NCI-H2227 treated with DMSO at 0.1 percent for 48 hours (cell line): ENCODE data around the gene SLC2A8.

Experiments
- DNase-seq: peaks from one replicate; lab custom pipeline; 2025; lab: John Stamatoyannopoulos, UW

The SLC2A8 gene, protein sequence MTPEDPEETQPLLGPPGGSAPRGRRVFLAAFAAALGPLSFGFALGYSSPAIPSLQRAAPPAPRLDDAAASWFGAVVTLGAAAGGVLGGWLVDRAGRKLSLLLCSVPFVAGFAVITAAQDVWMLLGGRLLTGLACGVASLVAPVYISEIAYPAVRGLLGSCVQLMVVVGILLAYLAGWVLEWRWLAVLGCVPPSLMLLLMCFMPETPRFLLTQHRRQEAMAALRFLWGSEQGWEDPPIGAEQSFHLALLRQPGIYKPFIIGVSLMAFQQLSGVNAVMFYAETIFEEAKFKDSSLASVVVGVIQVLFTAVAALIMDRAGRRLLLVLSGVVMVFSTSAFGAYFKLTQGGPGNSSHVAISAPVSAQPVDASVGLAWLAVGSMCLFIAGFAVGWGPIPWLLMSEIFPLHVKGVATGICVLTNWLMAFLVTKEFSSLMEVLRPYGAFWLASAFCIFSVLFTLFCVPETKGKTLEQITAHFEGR

DNA sequence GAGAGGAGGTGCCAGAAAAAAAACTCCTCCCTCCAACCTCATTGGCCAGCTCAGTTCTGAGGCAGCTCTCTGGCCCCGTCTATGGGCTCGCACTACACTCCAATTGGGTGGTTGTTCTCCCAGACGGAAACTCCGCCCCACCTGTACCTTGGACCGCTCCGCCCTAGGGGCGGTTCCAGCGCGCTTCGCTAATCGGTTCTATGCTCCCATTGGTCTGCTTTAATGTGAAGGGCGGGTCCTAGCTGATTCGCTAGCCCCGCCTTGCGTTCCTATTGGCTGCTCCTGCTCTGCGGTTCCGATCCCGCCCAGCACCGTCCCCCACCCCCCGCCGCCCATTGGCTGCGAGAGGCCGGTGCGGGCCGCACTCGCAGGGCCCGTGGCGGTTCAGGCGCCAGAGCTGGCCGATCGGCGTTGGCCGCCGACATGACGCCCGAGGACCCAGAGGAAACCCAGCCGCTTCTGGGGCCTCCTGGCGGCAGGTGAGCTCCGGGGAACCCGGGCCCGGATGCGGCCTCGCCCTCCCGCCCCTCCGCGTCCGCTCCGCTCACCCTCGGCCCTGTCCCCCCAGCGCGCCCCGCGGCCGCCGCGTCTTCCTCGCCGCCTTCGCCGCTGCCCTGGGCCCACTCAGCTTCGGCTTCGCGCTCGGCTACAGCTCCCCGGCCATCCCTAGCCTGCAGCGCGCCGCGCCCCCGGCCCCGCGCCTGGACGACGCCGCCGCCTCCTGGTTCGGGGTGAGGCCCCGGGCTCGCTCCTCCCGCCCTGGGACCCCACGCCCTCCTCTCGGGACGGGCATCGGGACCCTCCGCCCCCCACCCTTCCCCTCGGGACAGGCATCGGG is at the start of gene SLC2A8:
Gene SLC2A8 (plus strand): TSS at position 362 of the 838 bp plus-strand sequence. CDS start 62 bp downstream, at position 424.
- DNase-seq, result peak; percentile 97

DNA sequence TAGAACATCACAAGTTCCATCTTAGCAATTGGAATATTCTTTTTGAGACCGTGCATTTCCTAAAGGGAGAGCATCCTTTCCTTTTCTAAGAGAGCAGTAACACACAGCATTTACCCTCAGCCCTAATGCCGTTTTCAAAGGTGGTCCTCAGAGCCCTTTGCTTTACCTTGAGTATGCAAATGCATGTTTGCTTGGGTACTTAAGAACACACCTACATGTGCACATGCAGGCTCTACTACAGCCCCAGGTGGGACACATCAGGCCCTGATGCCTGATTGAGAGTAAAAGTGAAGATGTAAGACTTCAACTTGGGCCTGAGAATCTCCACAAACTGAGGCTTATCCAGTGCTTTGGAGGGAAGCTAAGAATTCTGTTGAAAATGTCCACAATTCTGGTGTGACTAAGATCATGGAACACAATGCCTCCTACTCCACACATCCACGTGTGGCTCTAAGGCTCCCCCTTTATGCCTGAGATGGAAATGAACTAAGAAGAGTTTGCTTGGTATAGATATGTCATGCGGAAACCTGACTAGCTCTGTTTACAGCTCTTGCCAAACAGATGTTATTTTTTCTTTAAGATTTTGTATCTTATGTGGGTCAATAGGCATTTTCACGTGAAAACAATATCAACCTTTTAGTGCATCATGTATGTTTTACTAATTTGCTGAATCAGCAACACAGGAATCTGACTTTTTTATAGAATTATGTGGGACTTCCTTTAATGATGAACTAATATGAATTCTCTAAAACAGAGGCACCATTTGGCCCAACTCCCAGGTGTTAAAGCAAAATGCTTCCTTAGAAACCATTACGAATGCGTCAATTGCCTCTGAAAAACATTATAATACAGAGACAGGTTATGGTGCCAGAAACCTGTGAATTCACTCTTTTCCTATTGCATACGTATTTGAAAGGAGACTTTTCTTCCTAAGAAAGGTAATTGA is 48.9 kb upstream of the SLC2A8 start:
- no peak for DNase-seq

DNA sequence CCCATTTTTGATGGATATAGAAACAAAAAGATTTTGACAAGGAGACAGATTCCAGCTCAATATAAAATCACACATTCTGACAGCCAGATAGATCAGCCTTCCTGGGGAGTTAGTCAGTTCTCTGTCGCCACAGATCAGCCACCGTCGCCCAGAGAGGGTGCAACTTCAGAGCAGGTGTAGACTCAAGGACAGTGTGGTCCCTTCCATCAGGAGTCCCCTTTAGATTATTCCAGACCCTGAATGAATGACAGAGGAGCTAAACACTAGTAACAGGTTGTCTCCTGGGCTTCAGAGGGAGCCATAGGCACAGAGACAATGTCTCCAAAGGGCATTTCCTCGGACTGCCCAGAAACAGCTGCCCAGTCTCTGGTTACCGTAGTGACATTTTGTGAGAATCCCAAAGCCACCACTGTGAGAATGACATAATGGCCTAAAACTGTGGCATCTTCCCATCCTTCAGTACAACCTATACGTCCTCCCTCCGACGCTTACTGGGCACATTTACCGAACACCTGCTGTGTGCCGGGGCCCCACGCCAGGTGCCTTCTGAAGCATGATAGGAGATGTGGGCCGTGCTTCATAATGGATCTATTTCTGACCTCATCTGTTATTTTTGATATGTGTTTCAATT is 47.4 kb upstream of the SLC2A8 start:
- no peak for DNase-seq

DNA sequence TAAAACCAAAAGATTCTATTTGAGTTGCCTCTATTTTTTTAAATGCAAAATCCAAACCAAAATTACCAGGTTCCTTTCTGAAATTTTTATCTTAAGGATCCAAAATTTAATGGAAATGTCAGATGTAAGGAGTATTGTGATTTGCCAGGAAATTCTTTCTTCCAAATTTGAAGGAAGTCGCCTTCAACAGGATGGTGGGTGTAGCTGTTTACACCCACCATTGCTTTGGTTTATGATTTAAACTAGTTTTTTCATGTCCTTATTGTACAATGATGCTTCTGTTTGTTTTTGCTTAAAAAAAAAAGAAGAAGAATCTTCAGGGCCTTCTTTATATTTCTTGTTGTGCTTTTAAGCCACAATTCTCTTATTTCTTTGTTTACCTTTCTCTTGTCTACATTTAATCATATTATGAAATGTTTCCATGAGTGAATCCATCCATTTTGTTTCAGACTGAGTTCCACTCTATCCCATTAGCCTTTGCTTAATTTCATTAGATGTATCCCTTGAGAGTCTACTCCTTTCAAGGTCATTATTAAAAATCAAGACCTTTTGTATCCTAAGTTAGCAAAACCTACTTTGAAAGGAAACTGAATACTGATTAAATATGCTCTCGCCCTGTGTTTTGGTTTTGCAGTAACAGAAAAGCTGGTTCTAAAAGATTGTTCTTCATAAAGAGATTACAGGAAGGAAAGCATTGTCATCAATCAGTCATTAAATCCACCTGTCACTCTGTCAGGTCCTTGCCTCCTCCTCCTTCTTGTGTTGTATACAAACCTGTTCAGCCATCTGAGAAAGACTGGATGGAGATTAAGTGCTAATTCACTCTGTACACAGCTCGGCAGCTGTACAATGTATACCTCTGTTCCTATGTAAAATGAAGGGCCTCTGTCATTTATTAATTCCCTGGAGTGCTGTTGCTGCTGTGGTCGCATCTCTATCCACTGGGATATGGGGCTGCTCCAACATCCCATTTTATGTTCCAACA is 45.5 kb upstream of the SLC2A8 start:
- no peak for DNase-seq

DNA sequence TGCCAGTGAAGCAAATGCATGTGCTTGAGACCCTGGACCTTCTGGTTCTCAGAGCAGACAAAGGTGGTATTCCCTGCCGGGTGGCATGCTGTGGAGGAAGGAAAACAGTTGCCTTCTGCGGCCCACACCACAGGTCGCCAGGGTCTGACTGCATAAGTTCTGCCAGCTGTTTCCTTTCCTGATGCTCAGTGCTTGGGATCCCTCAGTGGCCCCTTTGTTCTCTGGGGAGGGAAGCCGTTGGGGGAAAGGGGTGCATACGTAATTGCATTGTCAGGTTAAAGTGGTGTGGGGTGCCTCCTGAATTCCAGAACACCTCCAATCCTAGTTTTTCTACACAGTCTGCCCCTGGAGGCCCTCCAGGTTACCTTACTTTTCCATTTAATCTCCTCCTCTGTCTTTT is 43.1 kb upstream of the SLC2A8 start:
- DNase-seq, result no peak

DNA sequence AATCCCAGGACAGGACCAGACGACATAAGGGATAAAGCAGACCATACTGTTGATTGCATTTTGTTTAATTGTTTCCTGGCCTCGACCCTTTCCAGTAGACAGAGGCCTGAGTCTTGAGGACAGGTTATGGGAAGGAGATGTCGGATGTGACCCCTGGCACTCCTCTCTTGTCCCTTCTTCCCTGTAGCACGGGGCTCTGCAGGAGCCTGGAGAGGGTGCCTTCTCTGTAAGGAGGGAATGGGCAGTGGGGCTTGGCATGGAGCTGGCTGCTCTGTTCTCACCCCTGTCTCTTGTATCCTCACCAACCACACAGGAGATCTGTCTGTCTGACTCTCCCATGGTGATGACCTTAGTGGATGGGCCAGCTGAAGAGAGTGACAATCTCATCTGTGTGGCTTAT is 40.1 kb upstream of the SLC2A8 start:
- no peak for DNase-seq

DNA sequence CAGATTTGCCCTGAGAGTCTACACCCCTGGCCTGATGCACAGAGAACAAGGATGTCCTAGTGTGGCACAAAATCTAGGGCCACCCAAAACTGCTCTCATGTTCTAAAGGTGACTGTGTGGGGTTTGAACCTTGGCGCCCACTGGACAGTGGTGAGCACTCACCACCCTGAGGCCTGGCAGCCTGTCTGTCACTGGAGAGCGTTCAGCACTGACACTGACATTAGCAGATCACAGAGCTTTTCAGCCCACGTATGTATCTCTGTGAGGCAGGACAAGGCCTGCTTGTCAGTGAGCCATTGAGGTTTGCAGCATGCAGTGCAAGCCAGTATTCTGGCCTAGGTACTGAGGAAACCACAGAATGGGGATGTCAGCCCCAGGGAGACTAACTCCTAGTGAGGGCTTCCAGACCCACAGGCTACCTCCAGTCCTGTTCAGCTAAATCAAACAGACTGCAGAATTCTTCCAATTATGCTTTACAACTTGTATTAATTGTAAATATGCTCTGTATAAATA is 38.9 kb upstream of the SLC2A8 start:
- DNase-seq, result no peak

DNA sequence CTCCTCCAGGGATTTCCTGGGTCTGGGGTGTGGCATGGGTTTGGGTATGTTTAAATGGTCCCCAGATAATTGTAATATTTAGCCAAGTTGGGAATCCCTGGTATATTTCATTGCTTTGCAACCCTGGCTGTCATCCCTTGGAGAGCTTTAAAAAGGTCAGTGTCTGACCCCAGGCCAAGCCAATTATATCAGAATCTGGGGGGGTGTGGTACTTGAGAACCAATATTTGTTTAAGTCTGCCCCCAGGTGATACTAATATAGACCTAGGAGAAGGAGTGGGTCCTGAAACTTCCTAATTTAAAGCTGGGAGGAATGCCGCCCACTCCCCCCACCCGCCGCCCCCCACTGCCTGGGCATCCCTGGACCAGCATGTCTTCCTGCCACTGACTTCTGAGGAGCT is 38.2 kb upstream of the SLC2A8 start:
- DNase-seq, result no peak

DNA sequence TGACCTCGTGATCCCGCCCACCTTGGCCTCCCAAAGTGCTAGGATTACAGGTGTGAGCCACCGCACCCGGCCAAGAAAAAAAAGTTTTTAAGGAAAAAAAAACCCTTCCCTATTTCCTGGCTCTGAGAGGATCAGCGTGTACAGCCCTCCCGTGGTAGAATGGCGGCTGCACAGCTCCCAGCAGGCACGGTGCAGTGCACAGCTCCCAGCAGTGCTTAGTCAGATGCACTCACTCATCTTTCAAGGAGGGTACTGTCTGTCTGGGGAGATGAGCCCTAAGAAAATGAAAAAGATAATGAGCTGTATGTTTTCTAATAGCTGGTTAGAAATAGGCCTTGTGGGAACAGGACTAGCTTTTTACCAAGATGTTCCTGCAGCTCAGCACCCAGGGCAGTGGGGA is 36.7 kb upstream of the SLC2A8 start:
- DNase-seq, result no peak

DNA sequence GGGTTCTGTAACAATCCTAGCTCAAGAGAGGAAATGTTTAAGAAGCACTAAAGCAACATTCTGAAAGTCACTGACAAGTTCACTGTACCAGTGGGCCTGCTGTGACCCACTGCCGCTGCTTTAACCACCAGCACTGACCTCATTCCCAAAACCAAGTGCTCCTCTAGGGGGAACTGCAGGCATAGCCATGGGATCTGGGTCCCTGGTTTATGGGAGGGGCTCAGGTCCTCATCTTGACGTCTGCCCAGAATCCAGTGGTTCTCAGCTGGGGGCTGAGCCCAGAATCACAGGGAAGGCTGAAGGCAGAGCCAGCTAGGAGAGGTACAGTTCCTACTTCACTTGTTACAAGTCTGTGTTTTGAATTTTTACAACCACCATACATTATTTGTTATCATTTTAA is 36.1 kb upstream of the SLC2A8 start:
- DNase-seq, result no peak

DNA sequence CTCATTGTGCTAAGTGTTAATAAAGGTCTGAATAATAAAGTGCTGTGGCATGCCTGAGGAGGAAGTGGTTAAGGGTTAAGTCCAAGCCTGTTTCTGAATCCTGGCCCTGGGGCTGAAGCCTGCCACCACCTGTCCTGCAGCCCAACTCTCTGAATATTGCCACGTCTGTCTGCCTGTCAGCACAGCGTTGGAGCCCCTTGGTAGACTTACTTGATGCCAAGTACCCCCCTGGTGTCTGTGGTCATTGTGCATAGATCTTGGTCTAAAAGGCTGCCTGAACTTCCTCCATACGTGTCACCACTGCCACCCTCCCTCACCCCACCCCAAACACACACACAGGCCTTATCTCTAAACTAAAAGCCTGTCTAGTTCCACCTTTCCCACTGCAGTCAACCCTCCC is 35.4 kb upstream of the SLC2A8 start:
- DNase-seq, result no peak

DNA sequence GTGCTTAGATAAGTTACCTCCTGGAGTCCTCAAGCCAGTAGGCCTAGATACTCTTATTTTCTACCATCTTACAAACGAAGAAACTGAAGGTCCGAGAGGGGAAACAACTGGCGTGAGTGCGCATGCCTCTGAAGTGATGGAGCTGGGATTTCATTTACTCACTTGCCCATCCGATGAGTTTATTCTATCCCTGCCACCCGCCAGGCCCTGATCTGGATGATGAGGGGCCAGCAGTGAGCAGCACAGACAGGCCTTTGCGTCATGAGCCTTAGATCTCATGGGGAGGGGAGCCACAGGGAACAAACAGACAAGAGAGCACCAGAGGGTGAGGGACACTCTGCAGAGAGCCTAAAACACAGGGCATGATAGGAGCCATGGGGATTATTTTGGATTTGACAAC is 34.1 kb upstream of the SLC2A8 start:
- DNase-seq, result no peak

DNA sequence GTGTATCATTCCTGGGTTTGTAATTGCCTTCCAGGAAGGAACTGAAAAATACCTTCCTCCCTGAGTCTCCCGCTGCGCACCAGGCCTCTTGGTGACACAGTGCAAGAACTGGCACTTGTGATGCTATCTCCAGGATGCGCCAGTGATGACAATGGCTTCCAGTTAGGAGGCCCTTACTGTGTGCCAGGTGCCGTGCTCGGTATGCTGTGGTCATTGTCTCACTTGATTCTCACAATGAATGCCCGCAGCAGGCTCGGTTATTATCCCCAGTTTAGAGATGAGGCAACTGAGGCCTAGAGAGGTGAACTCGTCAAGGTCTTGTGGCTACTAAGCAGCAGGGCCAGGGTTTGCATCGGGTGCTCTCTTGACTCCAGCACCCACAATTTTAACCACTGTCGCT is 31.5 kb upstream of the SLC2A8 start:
- DNase-seq, result no peak

DNA sequence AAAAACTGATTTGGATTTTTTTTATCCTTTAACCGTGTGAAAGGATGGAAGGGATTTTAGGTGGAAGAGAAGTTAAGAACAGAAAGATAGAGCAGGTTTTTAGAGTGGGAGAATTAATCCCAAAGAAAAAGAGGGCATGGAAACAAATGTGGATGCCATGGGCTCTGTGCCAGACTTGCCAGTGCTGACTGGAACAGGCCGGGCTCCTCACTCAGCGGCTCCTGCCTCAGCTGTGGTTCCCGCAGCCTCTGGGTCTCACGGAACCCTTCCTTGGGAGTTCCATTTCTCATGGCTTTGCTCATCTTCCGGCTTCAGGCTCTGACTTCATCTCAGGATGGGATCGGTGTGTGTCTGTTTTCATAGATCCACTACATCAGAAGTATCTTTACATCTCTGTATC is 30.4 kb upstream of the SLC2A8 start:
- DNase-seq, result no peak

DNA sequence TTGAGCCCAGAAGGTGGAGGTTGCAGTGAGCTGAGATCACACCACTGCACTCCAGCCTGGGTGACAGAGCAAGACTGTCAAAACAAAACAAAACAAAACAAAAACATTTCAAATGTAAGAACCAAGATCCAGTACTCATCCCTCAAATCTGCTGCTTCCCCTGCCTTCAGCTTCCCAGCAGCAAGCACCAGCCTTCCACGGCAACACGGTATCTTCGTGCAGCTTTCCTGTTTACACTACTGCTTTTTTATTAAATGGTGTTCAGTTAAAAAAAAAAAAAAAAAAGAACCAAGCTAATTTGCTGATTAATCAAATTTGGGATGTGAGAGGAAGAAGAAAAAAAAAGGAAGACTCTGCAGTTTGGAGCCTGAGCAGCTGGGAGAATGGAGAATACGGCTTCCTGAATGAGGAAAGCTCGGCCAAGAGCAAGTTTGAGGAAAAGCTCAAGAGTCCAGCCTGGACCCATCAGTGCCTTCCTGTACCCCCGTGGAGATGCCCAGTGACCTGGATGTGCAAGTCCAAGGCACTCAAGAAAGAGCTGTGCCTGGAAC is 28.0 kb upstream of the SLC2A8 start:
- DNase-seq, result no peak

DNA sequence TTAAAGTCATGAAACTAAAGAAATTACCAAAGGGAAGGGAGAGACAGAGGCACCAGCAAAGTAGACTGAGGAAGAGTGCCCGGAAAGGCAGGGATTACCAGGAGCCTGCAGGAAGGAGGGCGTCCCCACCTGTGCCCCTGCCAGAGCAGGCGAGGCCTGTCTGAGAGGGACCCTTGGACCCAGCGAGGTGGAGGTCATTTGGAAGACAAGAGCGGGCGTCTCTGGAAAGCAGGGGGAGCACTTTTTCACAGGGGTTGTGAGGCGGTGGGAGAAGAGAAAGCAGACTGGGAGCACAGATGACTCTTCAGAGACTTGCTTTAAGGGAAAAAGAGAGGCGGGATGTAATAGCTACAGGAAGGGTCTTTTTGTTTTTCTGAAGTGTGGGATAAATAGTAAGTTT is 27.5 kb upstream of the SLC2A8 start:
- no peak for DNase-seq

DNA sequence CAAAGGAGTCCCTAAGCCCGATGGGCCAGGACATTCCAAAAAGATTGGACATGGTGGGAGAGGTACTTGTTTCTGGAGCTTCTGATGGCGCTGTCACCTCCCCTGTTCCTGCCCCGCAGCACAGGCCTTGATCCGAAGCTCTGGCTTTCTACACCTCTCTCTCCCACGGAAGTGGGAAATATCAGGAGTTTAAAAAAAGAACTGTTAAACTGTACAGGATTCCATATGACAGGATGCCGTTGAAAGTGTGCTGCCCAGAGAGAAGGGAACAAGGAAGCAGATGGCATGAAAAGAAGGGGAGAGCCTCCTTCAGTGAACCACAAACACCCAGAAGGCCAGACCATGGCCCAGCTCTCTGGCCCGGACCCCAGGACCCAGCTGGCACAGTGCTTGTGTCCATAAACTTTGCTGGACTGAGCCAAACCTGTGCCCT is 26.8 kb upstream of the SLC2A8 start:
- no peak for DNase-seq

DNA sequence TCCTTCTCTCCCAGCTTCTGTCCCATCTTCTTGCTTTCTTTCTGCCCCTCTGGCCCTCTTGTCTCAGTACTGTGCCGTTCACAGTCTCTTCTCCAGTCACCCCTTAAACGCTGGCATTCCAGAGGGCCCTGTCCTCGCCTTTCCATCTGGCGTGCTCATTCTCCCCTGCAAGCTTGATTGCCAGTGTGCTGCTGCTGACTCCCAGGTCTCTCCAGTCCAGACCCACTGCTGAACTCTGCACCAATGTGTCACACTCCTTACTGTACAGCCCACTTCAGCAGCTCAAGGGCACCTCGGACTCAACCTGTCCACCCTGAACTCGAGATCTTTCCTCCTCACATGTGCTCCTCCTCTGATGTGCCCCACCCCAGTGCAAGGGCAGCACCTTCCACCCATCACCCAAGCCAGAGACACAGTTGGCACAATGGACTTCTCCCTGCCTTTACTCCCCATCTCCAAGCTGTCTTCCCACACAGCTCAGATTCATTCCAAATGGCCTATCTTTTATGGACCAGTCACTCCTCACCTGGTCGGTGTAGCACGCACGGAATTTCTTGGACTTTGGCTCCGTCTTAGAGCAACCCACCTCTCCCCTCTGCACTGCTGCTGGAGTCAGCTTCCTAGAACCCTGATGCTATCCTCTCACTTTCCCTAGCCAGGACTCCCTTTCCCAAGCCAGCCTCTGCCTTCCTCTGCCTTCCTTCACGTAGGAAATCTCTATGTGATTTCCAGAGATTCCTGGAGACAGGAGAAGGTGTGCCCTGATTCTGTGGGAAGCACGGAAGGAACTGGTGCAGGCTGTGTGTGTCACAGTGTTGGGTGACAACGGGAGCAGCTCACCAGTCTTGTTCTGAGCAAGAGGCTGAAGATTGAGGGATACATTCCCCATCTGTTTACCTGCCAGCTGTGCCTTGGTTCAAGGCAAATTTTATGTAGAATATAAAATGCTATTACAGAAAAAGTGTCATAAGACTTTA is 26.0 kb upstream of the SLC2A8 start:
- no peak for DNase-seq

DNA sequence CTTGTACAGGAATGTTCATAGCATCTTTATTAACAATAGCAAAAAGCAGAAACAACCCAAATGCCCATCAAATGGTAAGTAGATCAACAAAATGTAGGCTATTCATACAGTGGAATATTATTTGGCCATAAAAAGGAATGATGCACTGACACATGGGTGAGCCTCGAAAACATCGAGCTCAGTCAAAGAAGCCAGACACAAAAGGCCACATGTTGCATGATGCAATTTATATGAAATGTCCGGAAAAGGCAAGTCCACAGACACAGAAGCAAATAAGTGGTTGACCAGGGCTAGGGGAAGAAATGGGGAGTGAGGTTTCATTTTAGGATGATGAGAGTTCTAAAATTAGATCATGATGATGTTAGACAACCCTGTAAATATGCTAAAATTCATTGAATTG is 16.5 kb upstream of the SLC2A8 start:
- DNase-seq, result no peak
